DND-41 (cell line): ENCODE results near the gene COL4A2.

Source experiments
- ATAC-seq: fragments of 200-7000 bp; cut with Tn5 transposase; 3 replicates; pipeline ENCODE4 v1.9.1; 2021; ENCODE audit warnings: low read depth; ENCODE audit not compliant: insufficient read depth
- DNase-seq: peaks from one replicate; pipeline ENCODE4 v3.0.0-alpha.2; 2020
- H2AFZ ChIP-seq: 2 replicates; pipeline ENCODE4 v1.6.0; 2012; ENCODE audit warnings: low read depth, low read length
- H3K27ac ChIP-seq: 2 replicates; pipeline ENCODE4 v1.5.1; 2012; ENCODE audit warnings: low read length, inconsistent platforms
- H3K27me3 ChIP-seq: fragments of 200-600 bp; sonication (generic); 2 replicates; pipeline ENCODE4 v1.6.0; 2012; ENCODE audit warnings: low read length, mild to moderate bottlenecking, inconsistent platforms; ENCODE audit not compliant: insufficient read depth, poor library complexity
- H3K36me3 ChIP-seq: 2 replicates; pipeline ENCODE4 v1.5.1; 2012; ENCODE audit warnings: low read length, inconsistent platforms; ENCODE audit not compliant: insufficient read depth
- H3K4me1 ChIP-seq: 2 replicates; pipeline ENCODE4 v1.5.1; 2012; ENCODE audit warnings: mild to moderate bottlenecking, low read length; ENCODE audit not compliant: insufficient read depth
- H3K4me2 ChIP-seq: 2 replicates; pipeline ENCODE4 v1.6.0; 2012; ENCODE audit warnings: mild to moderate bottlenecking, moderate library complexity, low read length, inconsistent platforms; ENCODE audit not compliant: insufficient read depth
- H3K4me3 ChIP-seq, 2 experiments: fragments of 200-600 bp in 1 of 2; shearing (Covaris generic) in 1 of 2; 2 replicates each; pipeline ENCODE4 v1.5.1; 2012 to 2016; ENCODE audit warnings: inconsistent platforms in 2 of 2, low read length in 2 of 2, mild to moderate bottlenecking in 2 of 2, low read depth in 1 of 2, moderate library complexity in 1 of 2
- H3K79me2 ChIP-seq: 2 replicates; pipeline ENCODE4 v1.6.0; 2012; ENCODE audit warnings: low read length, inconsistent platforms; ENCODE audit not compliant: insufficient read depth
- H3K9ac ChIP-seq: 2 replicates; pipeline ENCODE4 v1.6.0; 2012; ENCODE audit warnings: low read depth, mild to moderate bottlenecking, inconsistent platforms, low read length, moderate library complexity
- H3K9me3 ChIP-seq: 2 replicates; pipeline ENCODE4 v1.5.1; 2012; ENCODE audit warnings: low read length, moderate library complexity, mild to moderate bottlenecking, inconsistent platforms; ENCODE audit not compliant: insufficient read depth, severe bottlenecking
- H4K20me1 ChIP-seq: 2 replicates; pipeline ENCODE4 v1.6.0; 2012; ENCODE audit warnings: low read length; ENCODE audit not compliant: insufficient read depth
- CTCF ChIP-seq: IDR thresholded peaks from 2 replicates; pipeline ENCODE4 v1.5.1; 2012; ENCODE audit warnings: borderline replicate concordance, low read length, moderate library complexity, mild to moderate bottlenecking; ENCODE audit not compliant: poor library complexity, severe bottlenecking; ENCODE audit errors: extremely low read depth
- EZH2 ChIP-seq: IDR thresholded peaks from 3 replicates; pipeline ENCODE4 v1.6.1; 2012; ENCODE audit warnings: borderline replicate concordance, low read depth, mild to moderate bottlenecking, moderate library complexity, low read length, inconsistent platforms; ENCODE audit not compliant: severe bottlenecking

Gene COL4A2

GRCh38 chr13:110329798-110330461, 22.8 kb downstream of the COL4A2 start:
- H4K20me1 ChIP-seq, result no peaks in the 10 kb centered on the region
- H3K9me3 ChIP-seq, result no peaks in the 10 kb centered on the region
- H3K4me2 ChIP-seq, result no peak overlapping the region
- H3K36me3 ChIP-seq, result no peaks in the 10 kb centered on the region
- no peak overlapping the region for H3K9ac ChIP-seq
- H3K4me1 ChIP-seq, result no peaks in the 10 kb centered on the region
- H3K79me2 ChIP-seq, result no peaks in the 10 kb centered on the region
- DNase-seq (no peak), ATAC-seq (no peak)
- peaks cover 63% of the 10 kb centered on the region for H3K27me3 ChIP-seq
- no peak overlapping the region for H3K4me3 ChIP-seq
- H2AFZ ChIP-seq, result no peak overlapping the region
- no peak for TF ChIP-seq CTCF
- no peak for TF ChIP-seq EZH2
- no peak overlapping the region for H3K27ac ChIP-seq

- no peak for TF ChIP-seq EZH2
- no peak for TF ChIP-seq CTCF
- ATAC-seq (no peak), DNase-seq (no peak)
- H3K79me2 ChIP-seq, result no peaks in the 10 kb centered on the region
- no peak overlapping the region for H3K4me2 ChIP-seq
- peaks cover 59% of the 10 kb centered on the region for H3K27me3 ChIP-seq
- H3K4me3 ChIP-seq, result no peak overlapping the region
- H3K9ac ChIP-seq, result no peak overlapping the region
- no peaks in the 10 kb centered on the region for H4K20me1 ChIP-seq
- no peak overlapping the region for H2AFZ ChIP-seq
- H3K4me1 ChIP-seq, result no peaks in the 10 kb centered on the region
- no peaks in the 10 kb centered on the region for H3K36me3 ChIP-seq
- no peaks in the 10 kb centered on the region for H3K9me3 ChIP-seq
- no peak overlapping the region for H3K27ac ChIP-seq
Observed at GRCh38 chr13:110330491-110331011, 23.5 kb downstream of the COL4A2 start.

- Histone ChIP-seq H3K4me2 (no peak overlapping the region), H3K27me3 (peaks cover 53% of the 10 kb centered on the region), H3K4me3 (no peak overlapping the region), H3K27ac (no peak overlapping the region), H3K9me3 (no peaks in the 10 kb centered on the region), H3K9ac (no peak overlapping the region), H3K36me3 (no peaks in the 10 kb centered on the region), H3K4me1 (no peaks in the 10 kb centered on the region), H3K79me2 (no peaks in the 10 kb centered on the region), H4K20me1 (no peaks in the 10 kb centered on the region), H2AFZ (no peak overlapping the region)
- ATAC-seq (no peak), DNase-seq (no peak)
- TF ChIP-seq EZH2, result no peak
- no peak for TF ChIP-seq CTCF
Observed at GRCh38 chr13:110331362-110331761, 24.3 kb downstream of the COL4A2 start.
